ENCODE results near the gene TTC33.

DNA sequence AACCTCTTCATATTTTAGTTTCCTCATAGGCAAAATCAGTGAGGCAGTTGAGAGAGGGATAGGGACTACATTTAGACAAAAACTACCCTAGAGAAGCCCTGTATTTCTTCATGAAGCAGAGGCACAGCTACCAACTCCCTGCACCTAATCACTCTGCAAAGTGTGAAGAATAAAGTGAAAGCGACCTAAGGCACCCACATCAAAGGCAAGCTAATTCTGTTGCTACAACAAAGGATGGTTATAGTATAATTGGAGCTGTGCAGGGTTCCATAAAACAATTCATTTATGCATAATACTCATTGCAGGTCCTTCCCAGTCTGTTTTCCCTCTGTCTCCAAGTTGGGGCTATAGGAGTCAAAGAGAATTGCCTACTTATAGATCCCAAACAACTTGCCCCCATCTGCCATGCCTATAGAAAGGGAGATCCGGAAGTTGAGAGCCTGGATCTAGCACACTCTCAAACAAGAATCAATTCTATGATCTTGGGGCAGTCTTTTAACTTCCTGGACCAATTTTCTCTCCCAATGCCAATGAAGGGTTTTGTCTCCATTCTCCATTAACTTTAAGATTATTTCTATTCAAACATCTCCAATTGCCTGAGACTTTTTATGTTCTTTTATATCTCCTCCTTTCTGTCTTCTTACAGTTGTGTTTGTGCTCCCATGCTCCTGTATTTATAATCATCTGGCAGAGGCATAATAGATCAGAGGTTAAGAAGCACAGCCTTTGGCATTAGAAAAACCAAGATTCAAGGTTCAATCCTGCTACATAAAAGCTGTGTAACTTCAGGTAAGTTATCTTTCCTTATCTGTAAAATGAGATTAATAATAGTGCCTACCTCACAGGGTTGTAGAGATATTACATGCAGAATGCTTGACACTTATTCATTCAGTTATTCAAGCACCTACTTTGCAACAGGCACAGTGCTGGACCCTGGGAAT lies 132.0 kb downstream of the TTC33 start:
- TF ChIP-seq, protein P1, sequence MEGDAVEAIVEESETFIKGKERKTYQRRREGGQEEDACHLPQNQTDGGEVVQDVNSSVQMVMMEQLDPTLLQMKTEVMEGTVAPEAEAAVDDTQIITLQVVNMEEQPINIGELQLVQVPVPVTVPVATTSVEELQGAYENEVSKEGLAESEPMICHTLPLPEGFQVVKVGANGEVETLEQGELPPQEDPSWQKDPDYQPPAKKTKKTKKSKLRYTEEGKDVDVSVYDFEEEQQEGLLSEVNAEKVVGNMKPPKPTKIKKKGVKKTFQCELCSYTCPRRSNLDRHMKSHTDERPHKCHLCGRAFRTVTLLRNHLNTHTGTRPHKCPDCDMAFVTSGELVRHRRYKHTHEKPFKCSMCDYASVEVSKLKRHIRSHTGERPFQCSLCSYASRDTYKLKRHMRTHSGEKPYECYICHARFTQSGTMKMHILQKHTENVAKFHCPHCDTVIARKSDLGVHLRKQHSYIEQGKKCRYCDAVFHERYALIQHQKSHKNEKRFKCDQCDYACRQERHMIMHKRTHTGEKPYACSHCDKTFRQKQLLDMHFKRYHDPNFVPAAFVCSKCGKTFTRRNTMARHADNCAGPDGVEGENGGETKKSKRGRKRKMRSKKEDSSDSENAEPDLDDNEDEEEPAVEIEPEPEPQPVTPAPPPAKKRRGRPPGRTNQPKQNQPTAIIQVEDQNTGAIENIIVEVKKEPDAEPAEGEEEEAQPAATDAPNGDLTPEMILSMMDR (IDR thresholded peaks at IDR 0.05; ENCODE audit: low read depth, low read length): no peak
- no peak for TF ChIP-seq EZH2phosphoT487 (IDR thresholded peaks at IDR 0.05; ENCODE audit: low read depth)

All from OCI-LY3 (cell line).